GM21367 (cell line): ENCODE data around the gene SCGN.

Experiments
- ATAC-seq: cut with Tn5 transposase; IDR thresholded peaks from one replicate; pipeline ENCODE4 v1.9.1; 2021; ENCODE audit not compliant: unreplicated experiment

The SCGN gene

GRCh38 chr6:25640446-25640845, 11.6 kb upstream of the SCGN start:
- ATAC-seq: no peak

GRCh38 chr6:25640891-25641290, 11.1 kb upstream of the SCGN start:
- ATAC-seq: no peak

- no peak for ATAC-seq
Observed at GRCh38 chr6:25641377-25641776, 10.6 kb upstream of the SCGN start.

DNA sequence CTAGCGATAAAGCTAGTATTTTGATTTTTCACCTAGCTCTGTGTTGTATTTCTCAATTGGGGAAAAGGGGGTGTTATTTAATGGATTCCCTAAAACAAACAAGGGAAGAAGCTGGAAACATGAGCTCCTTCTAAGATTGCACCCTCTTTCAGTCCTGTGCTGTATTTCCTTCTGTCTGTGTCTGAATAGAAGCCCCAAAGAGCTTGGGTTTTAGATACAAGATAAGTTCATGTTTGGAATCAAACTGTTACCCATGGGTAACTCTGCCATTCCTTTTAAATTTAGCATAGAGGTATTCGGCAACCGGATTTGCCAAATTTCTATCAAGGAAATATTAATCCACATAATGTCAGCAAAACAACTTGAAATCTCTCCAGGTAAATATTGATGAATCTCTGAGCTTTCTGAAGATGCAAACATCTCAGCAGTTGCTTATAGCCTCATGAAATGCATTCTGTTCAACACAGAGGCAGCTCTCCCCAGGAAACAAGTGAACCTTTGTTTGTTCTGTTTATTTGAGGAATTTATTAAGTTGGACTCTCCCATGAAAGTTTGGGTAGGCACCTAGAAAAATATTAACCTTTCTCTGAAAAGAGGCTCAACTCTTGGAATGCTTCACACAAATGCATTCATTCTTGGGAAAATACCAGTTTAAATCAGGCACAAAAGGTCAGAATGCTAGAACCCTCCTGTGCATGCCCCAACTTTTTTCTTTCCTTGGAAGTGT, 9.9 kb upstream of the SCGN start:
- no peak for ATAC-seq

- ATAC-seq: no peak
Observed at GRCh38 chr6:25642667-25643328, 9.2 kb upstream of the SCGN start.

DNA sequence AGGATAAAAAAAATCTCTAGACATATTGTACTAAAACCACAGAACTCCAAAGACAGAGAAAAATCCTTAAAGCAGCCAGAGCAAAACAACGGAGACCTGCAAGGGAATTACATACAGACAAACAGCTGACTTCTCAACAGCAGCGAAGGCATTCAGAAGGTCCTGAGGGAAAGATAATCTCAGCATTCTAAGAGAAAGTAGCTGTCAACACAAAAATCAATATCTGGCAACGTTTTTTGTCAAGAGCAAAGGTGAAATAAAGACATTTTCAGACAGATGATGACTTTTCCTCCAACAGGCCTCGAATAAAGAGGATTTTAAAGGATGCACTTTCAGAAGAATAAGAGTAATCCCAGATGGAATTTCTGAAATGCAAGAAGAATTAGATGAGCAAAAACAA, 6.1 kb upstream of the SCGN start:
- ATAC-seq: no peak

DNA sequence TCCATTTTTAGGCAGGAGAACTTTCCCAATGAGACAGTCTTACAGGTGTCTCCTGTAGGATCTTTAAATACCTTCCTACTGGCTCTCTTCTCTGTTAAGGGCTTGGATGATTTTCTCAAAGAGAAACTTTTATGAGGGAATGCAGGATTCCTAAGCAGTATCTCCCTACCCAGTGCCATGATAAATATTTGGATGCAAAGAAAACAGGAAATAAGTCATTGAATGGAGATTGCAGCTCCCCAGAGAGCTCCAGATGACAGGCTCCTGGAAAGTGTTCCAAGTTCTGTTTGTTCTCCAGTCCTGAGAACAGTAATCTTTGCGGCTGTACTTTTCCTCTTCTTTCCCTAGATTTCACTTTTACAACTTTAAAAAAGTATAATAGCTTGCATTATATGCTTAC, 2.4 kb upstream of the SCGN start:
- ATAC-seq: no peak

DNA sequence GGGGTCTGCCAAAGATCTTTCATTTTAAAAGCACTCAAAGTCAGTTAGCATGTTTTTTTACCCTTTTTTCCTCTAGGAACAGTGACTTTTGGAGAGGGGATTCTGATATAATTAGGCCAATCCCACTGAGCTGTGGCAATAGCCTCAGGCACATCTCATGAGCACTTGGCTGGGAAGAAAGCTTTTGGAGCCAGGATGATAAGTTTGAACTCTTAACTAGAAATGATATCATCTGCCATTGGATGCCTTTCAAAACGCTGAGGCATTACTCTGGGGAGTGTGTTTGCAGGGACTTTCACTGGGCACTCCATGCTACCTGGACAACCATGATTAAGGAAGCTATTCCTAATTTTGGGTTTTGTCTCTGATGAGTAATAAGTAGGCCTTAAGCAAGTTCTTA, 3.7 kb downstream of the SCGN start:
- ATAC-seq: no peak

GRCh38 chr6:25659633-25660368, 7.8 kb downstream of the SCGN start:
- ATAC-seq: no peak

GRCh38 chr6:25660512-25660911, 8.5 kb downstream of the SCGN start:
- ATAC-seq: no peak

DNA sequence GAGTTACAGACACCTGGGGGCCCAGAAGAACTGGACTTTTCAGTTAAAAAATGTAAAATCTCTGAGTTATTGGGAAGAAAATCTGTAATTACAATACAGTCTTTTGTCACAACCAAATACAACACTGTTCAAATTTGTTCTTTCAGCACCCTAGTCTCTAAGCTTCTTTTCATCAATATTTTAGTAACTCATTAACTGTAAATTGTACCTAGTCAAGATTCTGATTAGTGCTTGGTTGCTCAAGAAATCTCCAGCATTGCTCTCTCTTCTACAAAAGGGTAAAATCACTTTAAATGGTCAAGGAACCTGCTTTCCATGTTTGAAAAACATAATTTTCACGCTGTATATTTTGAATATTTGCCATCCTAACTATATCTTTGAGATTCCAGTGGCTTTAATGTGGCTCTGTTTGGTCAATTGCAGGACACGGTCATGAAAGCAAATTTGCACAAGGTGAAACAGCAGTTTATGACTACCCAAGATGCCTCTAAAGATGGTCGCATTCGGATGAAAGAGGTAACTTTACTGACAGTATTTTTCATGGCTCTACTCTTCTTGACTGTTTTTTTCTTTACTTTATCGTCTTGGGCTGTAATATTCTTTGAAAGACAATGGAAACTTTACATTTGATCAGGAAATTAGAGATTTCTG, 9.2 kb downstream of the SCGN start:
- no peak for ATAC-seq

GRCh38 chr6:25665455-25665854, 13.4 kb downstream of the SCGN start:
- no peak for ATAC-seq

GRCh38 chr6:25669413-25669812, 17.4 kb downstream of the SCGN start:
- no peak for ATAC-seq

- no peak for ATAC-seq
Observed at GRCh38 chr6:25670208-25670607, 18.2 kb downstream of the SCGN start.

DNA sequence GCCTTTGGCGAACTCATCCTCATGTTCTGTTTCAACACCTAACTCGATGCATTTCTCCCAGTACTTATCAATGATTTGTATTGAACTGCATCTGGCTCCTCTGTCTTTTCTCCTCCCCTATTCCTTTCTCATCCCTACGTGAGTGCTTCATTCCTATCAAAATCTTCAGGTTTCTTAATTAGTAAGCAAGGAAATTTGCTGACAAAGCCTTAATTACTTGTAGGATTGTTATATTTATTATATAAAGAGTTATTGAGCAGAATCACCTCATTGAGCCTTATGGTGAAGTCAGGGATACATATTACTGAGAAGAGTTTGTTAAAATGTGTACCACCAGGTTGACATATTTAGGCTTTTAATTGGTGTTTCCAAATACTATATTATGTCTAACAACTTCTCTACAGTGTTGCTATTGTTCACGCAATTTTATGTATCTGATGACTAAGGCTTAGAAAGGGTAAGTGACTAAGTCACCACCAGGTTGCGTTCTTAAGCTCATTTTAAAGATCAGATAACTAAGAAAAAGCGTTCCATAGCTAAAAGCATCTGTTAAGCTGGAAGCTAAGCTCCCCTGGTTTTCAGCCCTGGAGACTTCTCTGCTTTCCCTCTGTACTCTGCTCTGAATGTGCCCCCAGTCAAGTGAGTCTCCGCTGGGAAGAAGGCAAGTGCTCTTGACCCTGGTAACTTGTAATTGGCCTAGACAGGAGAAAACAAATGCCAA, 18.9 kb downstream of the SCGN start:
- no peak for ATAC-seq

- no peak for ATAC-seq
Observed at GRCh38 chr6:25671652-25672051, 19.6 kb downstream of the SCGN start.

DNA sequence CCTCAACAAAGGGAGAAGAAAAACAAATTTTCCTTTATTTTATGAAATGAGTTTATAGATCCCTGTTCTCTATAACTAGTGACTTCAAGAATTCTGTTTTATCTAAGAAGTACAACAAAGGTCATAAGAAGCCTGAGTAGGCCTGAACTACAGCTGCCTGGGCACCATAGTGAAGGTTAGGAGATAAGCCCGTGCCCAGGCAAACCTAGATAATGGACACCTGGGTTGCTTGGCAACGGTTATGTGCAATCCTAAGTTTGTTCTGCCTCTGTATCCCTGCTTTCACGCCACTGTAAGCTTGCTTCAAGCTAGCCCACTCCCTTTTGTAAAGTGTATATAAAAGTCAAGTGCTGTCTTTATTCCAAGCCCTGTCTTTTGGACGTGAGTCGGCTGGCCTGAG, 23.2 kb downstream of the SCGN start:
- no peak for ATAC-seq

- no peak for ATAC-seq
Observed at GRCh38 chr6:25676775-25677174, 24.8 kb downstream of the SCGN start.

DNA sequence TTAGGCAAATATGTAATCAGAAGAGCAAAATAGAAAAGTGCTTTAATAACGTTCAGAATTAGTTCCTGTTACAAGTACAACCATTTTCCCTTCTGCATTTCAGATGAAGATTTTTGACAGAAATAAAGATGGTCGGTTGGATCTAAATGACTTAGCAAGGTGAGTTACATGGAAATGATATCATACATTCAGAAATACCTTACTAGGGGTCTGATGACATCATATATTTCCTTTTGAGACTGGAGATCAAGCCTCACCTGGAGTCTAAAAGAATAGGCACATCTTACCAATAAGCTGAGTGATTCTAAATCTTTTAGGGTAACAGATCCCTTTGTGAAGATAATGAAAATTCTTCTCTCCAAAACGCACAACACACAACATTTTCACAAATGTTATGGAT, 29.8 kb downstream of the SCGN start:
- no peak for ATAC-seq

GRCh38 chr6:25682324-25682723, 30.3 kb downstream of the SCGN start:
- no peak for ATAC-seq

GRCh38 chr6:25684565-25684964, 32.5 kb downstream of the SCGN start:
- no peak for ATAC-seq
